SK-N-SH treated with all-trans-retinoic acid at 6 μM for 48 hours (cell line): Measurements from ENCODE around the gene QSOX2.
"Not testable (repeated sequence)": the region's sequence is repeated elsewhere in the genome, so short reads cannot be mapped to it uniquely, and the experiment has no call there.

Source experiments
- ATAC-seq: fragments of 200-7000 bp; cut with Tn5 transposase; 3 replicates; pipeline ENCODE4 v1.9.1; 2020; ENCODE audit warnings: mild to moderate bottlenecking, moderate library complexity
- CREB5 ChIP-seq: fragments of 250-450 bp; sonication (Bioruptor Pico); IDR thresholded peaks from 2 replicates; pipeline ENCODE4 v1.5.1; 2020; ENCODE audit warnings: low read depth, mild to moderate bottlenecking, moderate library complexity
- GLIS3 ChIP-seq: fragments of 250-450 bp; sonication (Bioruptor Pico); IDR thresholded peaks from 2 replicates; pipeline ENCODE4 v1.5.0; 2020; ENCODE audit warnings: mild to moderate bottlenecking, moderate library complexity
- ISL1 ChIP-seq: fragments of 250-450 bp; sonication (Bioruptor Pico); IDR thresholded peaks from 2 replicates; pipeline ENCODE4 v2.1.2; 2022; ENCODE audit warnings: mild to moderate bottlenecking, moderate library complexity
- OSR1 ChIP-seq: fragments of 250-450 bp; sonication (Bioruptor Pico); IDR thresholded peaks from 2 replicates; pipeline ENCODE4 v1.8.0; 2022; ENCODE audit warnings: moderate library complexity, mild to moderate bottlenecking, inconsistent platforms
- POU6F1 ChIP-seq: fragments of 250-450 bp; sonication (Bioruptor Pico); IDR thresholded peaks from 2 replicates; pipeline ENCODE4 v1.8.0; 2021; ENCODE audit warnings: low read depth, mild to moderate bottlenecking, moderate library complexity, borderline replicate concordance
- PPARA ChIP-seq: fragments of 250-450 bp; sonication (Bioruptor Pico); IDR thresholded peaks from 2 replicates; pipeline ENCODE4 v1.5.0; 2020; ENCODE audit warnings: mild to moderate bottlenecking, borderline replicate concordance
- SNAI2 ChIP-seq: fragments of 250-450 bp; sonication (Bioruptor Pico); IDR thresholded peaks from 2 replicates; pipeline ENCODE4 v1.5.0; 2020; ENCODE audit warnings: mild to moderate bottlenecking, moderate library complexity
- TCF4 ChIP-seq: fragments of 250-450 bp; sonication (Bioruptor Pico); IDR thresholded peaks from 2 replicates; pipeline ENCODE4 v1.8.0; 2021; ENCODE audit warnings: mild to moderate bottlenecking, moderate library complexity, borderline replicate concordance
- TOX ChIP-seq: fragments of 250-450 bp; sonication (Bioruptor Pico); IDR thresholded peaks from 2 replicates; pipeline ENCODE4 v1.8.0; 2021; ENCODE audit warnings: mild to moderate bottlenecking, moderate library complexity, borderline replicate concordance
- TSHZ2 ChIP-seq: fragments of 250-450 bp; sonication (Bioruptor Pico); IDR thresholded peaks from 2 replicates; pipeline ENCODE4 v1.5.0; 2020; ENCODE audit warnings: mild to moderate bottlenecking, moderate library complexity
- ZFP3 ChIP-seq: fragments of 250-450 bp; sonication (Bioruptor Pico); IDR thresholded peaks from 2 replicates; pipeline ENCODE4 v1.5.0; 2020; ENCODE audit warnings: mild to moderate bottlenecking, moderate library complexity
- ZFP30 ChIP-seq: fragments of 450-650 bp; formaldehyde crosslinking; IDR thresholded peaks from 2 replicates; pipeline ENCODE4 v1.5.0; 2022; ENCODE audit warnings: mild to moderate bottlenecking, moderate library complexity
- ZNF565 ChIP-seq: fragments of 450-650 bp; formaldehyde crosslinking; conservative IDR thresholded peaks from 2 replicates; pipeline ENCODE4 v1.5.0; 2020; ENCODE audit warnings: low read depth, mild to moderate bottlenecking, moderate library complexity
- ZNF70 ChIP-seq: fragments of 450-650 bp; formaldehyde crosslinking; IDR thresholded peaks from 2 replicates; pipeline ENCODE4 v1.5.0; 2020; ENCODE audit warnings: mild to moderate bottlenecking, moderate library complexity
- TF ChIP-seq, protein P1 (sequence below): fragments of 250-450 bp; sonication (Bioruptor Pico); IDR thresholded peaks from 2 replicates; pipeline ENCODE4 v1.5.1; 2021; ENCODE audit warnings: mild to moderate bottlenecking, moderate library complexity

The QSOX2 gene

DNA sequence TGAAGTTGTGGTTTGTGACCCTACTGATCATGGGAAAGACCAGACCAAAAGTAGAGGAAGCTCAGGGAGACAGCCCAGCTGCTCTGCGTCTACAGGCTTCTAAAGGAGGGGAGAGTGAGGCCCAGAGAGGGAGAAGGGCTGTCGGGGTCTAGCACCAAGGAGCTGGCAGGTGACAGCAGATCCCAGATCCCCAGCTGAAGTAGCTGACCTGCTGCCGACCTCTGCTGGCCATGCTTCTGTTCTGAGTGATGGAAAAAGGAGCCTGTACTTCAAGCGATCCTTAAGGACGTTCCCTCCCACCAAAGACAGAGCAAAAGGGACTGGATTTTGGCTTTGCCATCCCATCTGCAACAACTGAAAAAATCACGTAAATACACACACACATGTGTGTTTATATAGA lies 22.7 kb upstream of the QSOX2 start:
- ATAC-seq: peak; percentile 16; the same call in 1 of the 3 replicates
- TF ChIP-seq GLIS3 (CRISPR knock-in tag) (no peak), OSR1 (CRISPR knock-in tag) (no peak), CREB5 (CRISPR knock-in tag) (no peak), ZFP3 (CRISPR knock-in tag) (no peak), SNAI2 (CRISPR knock-in tag) (no peak), ZFP30 (CRISPR knock-in tag) (no peak), ZNF565 (CRISPR knock-in tag) (no peak), PPARA (CRISPR knock-in tag) (no peak), ZNF70 (CRISPR knock-in tag) (no peak)
- TF ChIP-seq, protein P1, sequence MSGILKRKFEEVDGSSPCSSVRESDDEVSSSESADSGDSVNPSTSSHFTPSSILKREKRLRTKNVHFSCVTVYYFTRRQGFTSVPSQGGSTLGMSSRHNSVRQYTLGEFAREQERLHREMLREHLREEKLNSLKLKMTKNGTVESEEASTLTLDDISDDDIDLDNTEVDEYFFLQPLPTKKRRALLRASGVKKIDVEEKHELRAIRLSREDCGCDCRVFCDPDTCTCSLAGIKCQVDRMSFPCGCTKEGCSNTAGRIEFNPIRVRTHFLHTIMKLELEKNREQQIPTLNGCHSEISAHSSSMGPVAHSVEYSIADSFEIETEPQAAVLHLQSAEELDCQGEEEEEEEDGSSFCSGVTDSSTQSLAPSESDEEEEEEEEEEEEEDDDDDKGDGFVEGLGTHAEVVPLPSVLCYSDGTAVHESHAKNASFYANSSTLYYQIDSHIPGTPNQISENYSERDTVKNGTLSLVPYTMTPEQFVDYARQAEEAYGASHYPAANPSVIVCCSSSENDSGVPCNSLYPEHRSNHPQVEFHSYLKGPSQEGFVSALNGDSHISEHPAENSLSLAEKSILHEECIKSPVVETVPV (CRISPR knock-in tag): no peak
- TF ChIP-seq, all 23 proteins: peak for 0

DNA sequence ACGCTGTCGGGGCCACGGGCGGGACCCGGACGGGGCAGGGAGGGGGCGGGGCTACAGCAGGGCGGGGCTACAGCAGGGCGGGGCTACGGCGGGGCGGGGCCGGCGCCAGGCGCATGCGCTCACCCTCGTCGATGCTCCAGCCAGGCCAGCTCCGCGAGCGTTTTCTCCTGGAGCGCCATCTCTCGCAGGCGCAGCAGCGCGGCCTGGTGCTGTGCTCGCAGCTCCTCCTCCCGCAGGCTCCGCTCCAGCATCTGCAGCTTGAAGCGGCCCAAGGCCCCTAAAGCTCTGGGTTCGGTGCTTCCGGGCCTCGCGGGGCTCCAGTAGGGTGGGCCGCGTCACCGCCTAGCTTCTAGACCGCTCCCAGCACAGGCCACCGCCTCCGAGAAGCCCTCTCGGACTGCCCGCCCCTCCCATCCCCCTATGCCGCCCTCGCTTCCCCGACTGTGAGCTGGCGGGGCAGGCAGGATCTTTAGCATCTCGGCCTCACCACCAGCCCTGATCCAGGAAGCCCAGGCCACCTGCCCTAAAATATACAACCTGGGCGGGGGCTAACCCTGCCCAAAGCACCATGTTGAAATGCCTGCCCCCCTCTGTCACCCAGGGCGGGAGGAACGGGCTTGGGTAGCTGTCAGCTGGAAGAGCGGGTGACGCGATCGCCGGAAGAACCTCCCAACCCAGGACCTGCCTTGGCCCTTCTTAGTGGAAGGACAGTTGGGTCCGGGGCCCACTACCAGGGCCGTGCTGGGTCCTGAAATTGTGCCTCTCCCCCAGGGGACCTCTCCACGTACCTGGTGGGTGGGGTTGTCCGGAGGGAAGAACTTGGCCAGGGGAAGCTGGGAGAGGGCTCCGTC lies 21.9 kb upstream of the QSOX2 start:
- ATAC-seq: peak; percentile 96
- 0 out of 2 replicates have a peak, but pooled peaks have one; percentile 27 for TF ChIP-seq GLIS3 (CRISPR knock-in tag)
- no peak for TF ChIP-seq POU6F1 (CRISPR knock-in tag)
- TF ChIP-seq, all 23 proteins: peak for 1

DNA sequence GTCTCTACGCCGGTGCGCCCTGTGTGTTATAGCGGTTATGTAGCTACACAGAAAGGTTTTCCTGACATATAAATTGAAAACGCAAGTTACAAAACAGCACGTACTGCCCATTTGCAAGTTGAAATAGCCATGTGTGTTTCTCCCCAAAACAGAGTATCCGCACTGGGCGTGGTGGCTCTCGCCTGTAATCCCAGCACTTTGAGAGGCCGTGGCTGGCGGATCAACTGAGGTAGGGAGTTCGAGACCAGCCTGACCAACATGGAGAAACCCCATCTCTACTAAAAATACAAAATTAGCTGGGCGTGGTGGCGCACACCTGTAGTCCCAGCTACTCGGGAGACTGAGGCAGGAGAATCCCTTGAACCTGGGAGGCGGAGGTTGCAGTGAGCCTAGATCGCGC lies 21.0 kb upstream of the QSOX2 start:
- ATAC-seq: not testable (repeated sequence)

DNA sequence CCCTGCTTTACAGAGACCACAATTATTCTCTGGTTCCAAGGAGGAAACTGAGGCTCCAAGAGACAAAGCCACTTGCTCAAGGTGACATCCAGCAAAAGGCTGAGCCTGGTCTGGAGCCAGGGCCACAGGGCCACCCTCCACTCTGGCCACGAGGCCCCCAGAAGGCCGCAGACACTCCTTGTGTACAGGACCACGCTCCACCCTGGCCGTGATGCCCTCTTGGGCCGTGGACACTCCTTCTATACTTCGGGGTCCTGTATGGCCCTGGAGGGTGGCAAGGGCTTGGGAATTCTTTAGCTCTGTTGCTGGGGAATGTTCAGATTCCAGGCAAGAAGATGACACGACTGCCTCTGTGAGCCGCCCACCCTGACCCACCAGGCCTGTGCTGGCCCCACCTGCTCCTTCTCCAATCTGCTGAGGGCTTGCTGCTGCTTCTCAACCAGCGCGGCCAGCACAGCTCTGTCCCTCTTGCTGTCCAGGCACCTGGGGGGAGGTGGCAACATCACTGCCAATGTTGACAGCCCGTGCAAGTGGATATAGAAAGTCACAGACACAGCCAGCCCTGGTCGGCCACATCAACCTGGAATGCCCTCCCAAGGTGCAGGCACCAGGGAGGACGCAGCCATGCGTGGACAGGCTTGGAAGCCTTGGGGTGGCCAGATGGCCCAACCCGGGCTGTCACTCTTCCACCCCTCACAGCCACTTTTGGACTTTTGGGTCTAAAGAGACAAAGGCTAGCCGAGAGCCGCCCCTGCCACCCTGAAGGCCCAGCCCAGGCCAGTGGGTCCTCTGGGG lies 20.1 kb upstream of the QSOX2 start:
- no peak for ATAC-seq
- TF ChIP-seq TCF4 (CRISPR knock-in tag) (no peak), TOX (CRISPR knock-in tag) (no peak), PPARA (CRISPR knock-in tag) (no peak), ZFP30 (CRISPR knock-in tag) (no peak), CREB5 (CRISPR knock-in tag) (no peak), ISL1 (CRISPR knock-in tag) (no peak), TSHZ2 (CRISPR knock-in tag) (no peak)
- TF ChIP-seq, protein P1 (CRISPR knock-in tag): no peak
